HG02938 (cell line): Measurements from ENCODE around the gene ZNF98.

Experiments used
- ATAC-seq: cut with Tn5 transposase; IDR thresholded peaks from one replicate; pipeline ENCODE4 v1.9.1; 2021; ENCODE audit warnings: mild to moderate bottlenecking, moderate library complexity; ENCODE audit not compliant: unreplicated experiment

Gene ZNF98

GRCh38 chr19:22422211-22422610 is at the start of gene ZNF98:
TSS of gene ZNF98 (minus strand) at chr19:22422346. CDS start at chr19:22422224, 122 bp downstream.
- ATAC-seq = no peak

- no peak for ATAC-seq
Measured at GRCh38 chr19:22446605-22447004, 24.5 kb upstream of the ZNF98 start.

- no peak for ATAC-seq
Measured at GRCh38 chr19:22438011-22438410, 15.9 kb upstream of the ZNF98 start.

- ATAC-seq = no peak
Measured at GRCh38 chr19:22427960-22428913, 6.1 kb upstream of the ZNF98 start.

- ATAC-seq = no peak
Measured at GRCh38 chr19:22427547-22427946, 5.4 kb upstream of the ZNF98 start.

- no peak for ATAC-seq
Measured at GRCh38 chr19:22426901-22427300, 4.8 kb upstream of the ZNF98 start.

GRCh38 chr19:22421797-22422196 is 349 bp downstream of the ZNF98 start:
- no peak for ATAC-seq

GRCh38 chr19:22354665-22355064 is 67.5 kb downstream of the ZNF98 start:
- no peak for ATAC-seq
